SKM-1 treated with dmso at 0.1 percent for 144 hours (cell line): ENCODE results near the gene C16orf82.

Experiments used
- DNase-seq: peaks from one replicate; lab custom pipeline; 2025; ENCODE audit not compliant: unreplicated experiment; lab: John Stamatoyannopoulos, UW

Gene C16orf82

GRCh38 chr16:27066668-27067537, at the start of gene C16orf82:
TSS of gene C16orf82 (plus strand) at chr16:27066927.
- no peak for DNase-seq

- DNase-seq = no peak
Measured at GRCh38 chr16:27020031-27020430, 46.7 kb upstream of the C16orf82 start.

DNA sequence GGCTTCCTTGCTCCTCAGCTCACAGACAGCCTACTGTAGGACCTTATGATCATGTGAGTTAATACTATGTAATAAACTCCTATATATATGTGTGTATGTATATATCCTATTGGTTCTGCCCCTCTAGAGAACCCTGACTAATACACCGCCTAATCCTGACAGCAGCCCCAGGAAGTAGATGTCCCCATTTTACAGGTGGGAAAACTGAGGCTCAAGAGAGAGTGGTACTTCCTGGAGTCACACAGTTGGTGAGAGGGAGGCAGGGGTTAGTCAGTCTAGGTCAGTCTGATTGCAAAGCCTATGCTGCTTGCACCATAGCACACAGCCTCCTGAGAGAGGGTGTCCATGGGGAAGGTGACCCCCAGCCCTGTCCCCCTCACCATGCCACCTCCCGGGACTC, 42.7 kb upstream of the C16orf82 start:
- no peak for DNase-seq

GRCh38 chr16:27025581-27025980, 41.1 kb upstream of the C16orf82 start:
- no peak for DNase-seq

GRCh38 chr16:27027971-27028370, 38.8 kb upstream of the C16orf82 start:
- no peak for DNase-seq

DNA sequence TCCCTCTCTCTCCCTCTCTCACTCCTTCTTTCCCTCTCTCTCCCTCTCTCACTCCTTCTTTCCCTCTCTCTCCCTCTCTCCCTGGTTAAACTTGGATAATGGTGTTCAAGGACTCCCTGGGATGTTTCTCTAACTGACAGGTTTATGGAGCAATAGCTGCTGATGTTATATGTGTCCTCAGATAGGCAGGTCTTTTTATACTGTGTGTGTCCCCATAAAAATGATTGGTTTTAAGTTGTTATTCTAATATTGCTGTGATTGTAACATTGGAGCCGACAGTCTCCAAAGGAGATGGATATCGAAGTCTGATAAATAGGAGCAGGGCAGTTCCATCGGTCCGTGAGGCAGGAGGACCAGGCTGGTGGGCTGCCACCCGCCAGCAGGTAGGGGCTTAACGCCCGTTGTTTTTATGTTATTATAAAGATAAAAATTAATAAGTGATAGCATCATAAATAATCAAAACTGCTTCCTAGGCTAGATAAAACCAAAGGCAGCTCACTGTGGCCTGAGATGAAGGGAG, 38.1 kb upstream of the C16orf82 start:
- no peak for DNase-seq

DNA sequence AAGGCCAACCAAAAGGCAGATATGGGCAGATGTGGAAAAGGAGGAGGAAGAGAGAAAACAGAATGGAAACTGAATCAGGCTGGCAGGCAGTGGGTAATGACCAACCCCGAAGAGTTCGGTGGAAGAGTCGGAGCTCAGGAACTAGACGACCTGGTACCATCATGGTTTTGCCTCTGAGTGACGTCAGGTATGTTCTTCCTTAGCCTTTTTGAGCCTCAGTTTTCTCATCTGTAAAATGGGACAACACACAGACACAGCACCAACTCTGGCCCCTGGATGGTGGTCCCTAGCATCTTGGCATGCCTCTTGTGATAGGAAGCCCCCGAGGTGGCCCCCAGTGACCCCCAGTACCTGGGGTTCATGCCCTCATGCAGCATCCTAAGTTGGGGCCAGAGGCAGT, 37.2 kb upstream of the C16orf82 start:
- DNase-seq = no peak

DNA sequence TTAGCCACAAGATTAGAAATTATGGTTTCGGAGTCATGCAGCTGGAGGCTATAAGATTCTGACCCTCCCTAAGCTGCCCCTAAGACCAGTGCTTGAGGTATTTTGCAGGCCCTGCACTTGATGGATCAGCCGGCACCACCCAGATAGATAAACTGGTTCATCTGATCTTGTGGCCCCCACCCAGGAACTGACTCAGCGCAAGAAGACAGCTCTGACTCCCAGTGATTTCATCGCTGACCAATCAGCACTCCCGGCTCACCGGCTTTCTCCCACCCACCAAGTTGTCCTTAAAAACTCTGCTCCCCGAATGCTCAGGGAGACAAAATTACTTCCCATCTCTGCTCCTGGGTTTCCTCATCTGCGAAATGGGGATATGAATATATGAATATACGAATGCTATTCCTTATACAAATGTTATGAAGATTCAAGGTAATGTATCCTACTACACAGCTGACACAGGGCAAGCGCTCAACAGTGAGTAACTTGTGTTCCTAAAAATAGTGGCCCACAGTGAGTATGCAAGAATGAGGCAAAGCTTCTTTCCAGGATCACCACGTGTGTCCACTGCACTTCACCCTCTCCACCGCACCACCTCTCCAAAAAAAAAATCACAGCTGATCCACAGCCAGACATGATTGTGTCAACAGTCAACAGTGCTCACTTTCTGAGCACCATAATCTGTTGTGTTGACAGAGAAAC, 33.3 kb upstream of the C16orf82 start:
- no peak for DNase-seq

GRCh38 chr16:27040732-27041131, 26.0 kb upstream of the C16orf82 start:
- DNase-seq = no peak

DNA sequence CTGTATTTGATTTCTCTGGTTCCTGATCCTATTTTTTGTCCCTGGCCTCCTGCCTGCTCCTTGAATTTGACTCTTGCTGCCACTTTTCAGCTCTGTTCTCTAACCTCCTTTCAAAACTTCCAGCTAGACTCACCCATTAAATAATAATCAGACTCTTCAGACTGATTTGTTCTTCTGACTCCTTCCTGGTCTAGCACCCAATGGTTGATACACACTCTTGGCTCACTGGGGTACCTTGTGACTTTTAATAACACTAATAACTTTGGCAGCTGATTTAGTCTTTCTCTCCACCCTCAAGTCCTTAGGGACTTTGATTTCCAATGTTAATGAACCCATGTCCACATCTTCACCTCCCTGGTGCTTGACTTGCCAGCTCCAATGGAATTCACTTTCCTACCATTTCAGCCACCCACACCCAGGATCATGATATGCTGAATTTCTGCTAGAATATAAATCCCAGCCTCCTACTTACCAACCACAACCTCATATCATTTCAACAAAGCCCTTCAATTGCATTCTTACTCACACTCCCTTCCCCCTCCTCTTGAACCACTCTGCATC, 19.7 kb upstream of the C16orf82 start:
- no peak for DNase-seq

DNA sequence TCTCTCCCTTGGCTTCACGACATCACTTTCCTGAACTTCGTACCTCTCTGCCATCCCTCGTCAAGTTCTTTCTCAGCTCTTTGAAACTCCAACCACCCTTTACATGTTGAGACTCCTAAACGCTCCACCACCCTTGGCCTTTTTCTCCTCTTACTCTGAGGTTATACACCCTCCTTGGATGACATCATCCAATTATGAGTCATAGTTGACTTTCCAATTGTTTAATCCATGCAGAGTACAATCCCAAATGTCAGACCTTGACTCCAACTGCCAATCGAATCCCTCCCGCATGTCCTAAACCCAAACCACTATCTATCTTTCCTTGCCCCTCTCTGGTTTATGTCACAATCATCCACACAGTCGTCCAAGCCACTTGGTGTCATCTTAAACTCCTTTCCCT, 18.4 kb upstream of the C16orf82 start:
- no peak for DNase-seq

DNA sequence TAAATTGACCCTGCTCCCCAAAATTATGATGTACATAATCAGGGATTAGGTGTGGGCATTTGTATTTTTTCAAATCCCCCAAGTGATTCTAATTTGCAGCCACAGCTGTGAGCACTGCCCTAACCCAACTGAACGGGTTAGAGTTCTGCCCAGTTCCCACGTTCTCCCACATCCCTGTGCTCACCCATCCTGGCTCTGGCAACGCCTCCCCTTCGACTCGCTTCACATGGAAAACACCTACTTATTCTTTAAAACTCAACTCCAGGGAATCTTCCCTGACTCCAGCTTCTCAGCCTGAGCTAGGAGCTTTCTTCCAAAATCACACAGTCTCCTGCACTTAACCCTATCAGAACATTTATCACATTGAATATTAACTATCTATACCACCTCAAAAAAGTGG, 17.6 kb upstream of the C16orf82 start:
- no peak for DNase-seq

- no peak for DNase-seq
Measured at GRCh38 chr16:27052007-27052406, 14.7 kb upstream of the C16orf82 start.

GRCh38 chr16:27053996-27054395, 12.7 kb upstream of the C16orf82 start:
- DNase-seq = no peak

GRCh38 chr16:27058299-27058698, 8.4 kb upstream of the C16orf82 start:
- DNase-seq = no peak

GRCh38 chr16:27070776-27071175, 4.0 kb downstream of the C16orf82 start:
- DNase-seq = no peak

DNA sequence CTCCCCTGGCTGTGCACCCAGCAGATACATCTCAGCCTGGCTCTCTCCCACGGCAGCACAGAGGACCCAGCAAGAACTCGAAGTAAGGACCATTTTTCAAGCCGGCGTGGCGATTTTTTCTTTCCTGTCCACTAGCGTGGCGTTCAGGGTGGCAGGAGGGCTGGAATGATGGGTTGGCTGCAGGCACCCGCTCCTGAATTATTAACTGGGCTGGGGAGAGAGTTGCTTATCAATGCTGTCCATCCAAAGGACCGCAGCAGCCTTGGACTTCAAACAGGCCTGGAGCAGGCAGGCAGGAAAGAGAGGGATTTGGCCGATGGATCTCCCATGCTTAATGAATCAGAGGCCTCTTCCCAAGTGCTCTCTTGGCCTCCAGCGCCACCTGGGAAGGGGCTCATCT, 7.0 kb downstream of the C16orf82 start:
- no peak for DNase-seq

DNA sequence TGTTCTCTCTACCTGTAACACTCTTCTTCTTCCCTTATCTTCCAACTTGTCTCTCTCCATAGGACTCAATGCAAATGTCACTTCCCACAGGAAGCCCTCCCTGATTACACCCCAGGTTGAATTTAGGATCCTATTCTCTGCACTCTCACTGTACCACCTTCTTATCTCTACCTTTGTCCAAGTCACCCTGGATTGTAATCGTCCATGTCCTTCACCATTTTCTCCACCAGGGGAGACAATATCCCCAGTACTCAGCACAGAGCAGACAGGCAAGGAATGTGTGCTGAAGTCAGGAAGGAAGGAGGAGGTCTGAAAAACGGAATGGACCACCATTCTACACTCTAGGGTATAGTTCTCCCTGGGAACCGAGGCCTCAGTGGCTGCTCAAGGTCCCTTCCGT, 14.2 kb downstream of the C16orf82 start:
- DNase-seq = no peak

DNA sequence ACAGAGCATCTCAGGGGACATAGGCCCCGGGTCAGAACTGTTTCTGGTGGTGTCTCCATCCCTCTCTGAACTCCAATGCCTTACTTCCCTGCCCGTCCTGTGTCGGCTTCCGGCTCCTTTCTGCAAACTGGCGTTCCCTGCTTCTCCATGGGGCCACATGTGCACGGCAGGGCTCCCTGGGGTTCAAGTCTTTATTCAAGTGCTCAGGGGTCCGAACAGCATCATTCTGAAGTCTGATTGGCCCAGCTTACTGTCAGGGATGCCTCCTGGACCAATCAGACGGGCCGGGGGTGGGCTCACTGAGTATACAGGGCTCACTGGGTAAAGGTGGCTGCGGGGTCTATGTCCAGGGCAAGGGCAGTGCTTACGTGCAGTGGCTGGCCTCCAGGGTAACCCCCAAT, 17.1 kb downstream of the C16orf82 start:
- no peak for DNase-seq

GRCh38 chr16:27084307-27085028, 17.7 kb downstream of the C16orf82 start:
- no peak for DNase-seq

GRCh38 chr16:27085182-27085581, 18.5 kb downstream of the C16orf82 start:
- DNase-seq = no peak
